ENCODE measurements around the gene TFCP2L1. TPM values are rescaled to one million over a fixed set of nuclear protein-coding genes. Genes with fewer than 3 reads are reported as not detected.

TFCP2L1 gene
- total RNA-seq, 1 donor from 2014 or later = not detected

- TF ChIP-seq CTCF (IDR thresholded peaks at IDR 0.05) = no peak
- H3K4me1 Mint-ChIP-seq (ENCODE audit: unreplicated experiment) = no peaks in the 10 kb centered on the region
- H3K9me3 Mint-ChIP-seq (ENCODE audit: unreplicated experiment) = no peaks in the 10 kb centered on the region
- no peak for DNase-seq (ENCODE audit: extremely low spot score, unreplicated experiment)
- no peak overlapping the region for H3K4me3 Mint-ChIP-seq (ENCODE audit: unreplicated experiment)
- peaks cover 34% of the 10 kb centered on the region for H3K27me3 Mint-ChIP-seq (ENCODE audit: unreplicated experiment)
- H3K36me3 Mint-ChIP-seq (ENCODE audit: unreplicated experiment) = no peaks in the 10 kb centered on the region
- H3K27ac Mint-ChIP-seq (ENCODE audit: unreplicated experiment) = no peak overlapping the region
These were observed 42.7 kb downstream of the TFCP2L1 start for GRCh38 chr2:121242175-121242875.

- TF ChIP-seq CTCF (IDR thresholded peaks at IDR 0.05) = no peak
- H3K27me3 Mint-ChIP-seq (ENCODE audit: unreplicated experiment) = peaks cover 34% of the 10 kb centered on the region
- no peaks in the 10 kb centered on the region for H3K36me3 Mint-ChIP-seq (ENCODE audit: unreplicated experiment)
- no peak overlapping the region for H3K4me3 Mint-ChIP-seq (ENCODE audit: unreplicated experiment)
- H3K4me1 Mint-ChIP-seq (ENCODE audit: unreplicated experiment) = no peaks in the 10 kb centered on the region
- H3K9me3 Mint-ChIP-seq (ENCODE audit: unreplicated experiment) = no peaks in the 10 kb centered on the region
- DNase-seq (ENCODE audit: extremely low spot score, unreplicated experiment) = no peak
- no peak overlapping the region for H3K27ac Mint-ChIP-seq (ENCODE audit: unreplicated experiment)
These were observed 43.5 kb downstream of the TFCP2L1 start for GRCh38 chr2:121241466-121241865.

- TF ChIP-seq CTCF (IDR thresholded peaks at IDR 0.05) = no peak
- H3K9me3 Mint-ChIP-seq (ENCODE audit: unreplicated experiment) = no peaks in the 10 kb centered on the region
- DNase-seq (ENCODE audit: extremely low spot score, unreplicated experiment) = no peak
- no peaks in the 10 kb centered on the region for H3K4me1 Mint-ChIP-seq (ENCODE audit: unreplicated experiment)
- no peak overlapping the region for H3K4me3 Mint-ChIP-seq (ENCODE audit: unreplicated experiment)
- peaks cover 31% of the 10 kb centered on the region for H3K27me3 Mint-ChIP-seq (ENCODE audit: unreplicated experiment)
- H3K36me3 Mint-ChIP-seq (ENCODE audit: unreplicated experiment) = no peaks in the 10 kb centered on the region
- H3K27ac Mint-ChIP-seq (ENCODE audit: unreplicated experiment) = no peak overlapping the region
These were observed 44.6 kb downstream of the TFCP2L1 start for GRCh38 chr2:121240436-121240835.

- Mint-ChIP-seq H3K9me3 (ENCODE audit: unreplicated experiment) (no peaks in the 10 kb centered on the region), H3K27ac (ENCODE audit: unreplicated experiment) (no peak overlapping the region), H3K27me3 (ENCODE audit: unreplicated experiment) (peaks cover 33% of the 10 kb centered on the region), H3K4me3 (ENCODE audit: unreplicated experiment) (no peak overlapping the region), H3K36me3 (ENCODE audit: unreplicated experiment) (no peaks in the 10 kb centered on the region), H3K4me1 (ENCODE audit: unreplicated experiment) (no peaks in the 10 kb centered on the region)
- TF ChIP-seq CTCF (IDR thresholded peaks at IDR 0.05) = no peak
- DNase-seq (ENCODE audit: extremely low spot score, unreplicated experiment) = no peak
These were observed 45.0 kb downstream of the TFCP2L1 start for GRCh38 chr2:121239969-121240368.

- no peak for TF ChIP-seq CTCF (IDR thresholded peaks at IDR 0.05)
- DNase-seq (ENCODE audit: extremely low spot score, unreplicated experiment) = no peak
- no peaks in the 10 kb centered on the region for H3K36me3 Mint-ChIP-seq (ENCODE audit: unreplicated experiment)
- H3K9me3 Mint-ChIP-seq (ENCODE audit: unreplicated experiment) = no peaks in the 10 kb centered on the region
- no peak overlapping the region for H3K4me3 Mint-ChIP-seq (ENCODE audit: unreplicated experiment)
- peaks cover 34% of the 10 kb centered on the region for H3K27me3 Mint-ChIP-seq (ENCODE audit: unreplicated experiment)
- H3K4me1 Mint-ChIP-seq (ENCODE audit: unreplicated experiment) = no peaks in the 10 kb centered on the region
- H3K27ac Mint-ChIP-seq (ENCODE audit: unreplicated experiment) = no peak overlapping the region
These were observed 45.5 kb downstream of the TFCP2L1 start for GRCh38 chr2:121239471-121239870.
